ENCODE measurements around the gene VWF.

The VWF gene

GRCh38 chr12:5947006-5947405, 177.5 kb downstream of the VWF start:
- DNase-seq (ENCODE audit: low spot score) = no peak

DNA sequence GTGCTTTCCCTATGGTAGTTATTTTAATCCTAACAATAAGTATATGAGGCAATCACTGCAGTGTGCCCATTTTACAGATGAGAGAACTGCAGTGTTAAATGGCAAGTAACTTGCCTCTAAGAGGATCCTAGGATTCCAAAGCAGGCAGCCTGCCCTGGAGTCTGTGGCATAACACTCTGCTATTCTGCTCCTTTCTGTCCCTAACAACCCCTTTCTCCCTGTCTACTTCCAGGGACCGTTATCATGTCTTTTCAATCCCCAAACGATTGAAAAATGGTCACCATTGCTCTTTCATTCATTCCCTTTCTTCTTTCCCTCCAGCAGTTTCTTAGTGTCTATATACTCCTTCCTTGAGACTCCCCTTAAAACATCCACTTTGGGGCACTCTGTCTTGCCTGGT, 178.1 kb downstream of the VWF start:
- no peak for DNase-seq (ENCODE audit: low spot score)

DNA sequence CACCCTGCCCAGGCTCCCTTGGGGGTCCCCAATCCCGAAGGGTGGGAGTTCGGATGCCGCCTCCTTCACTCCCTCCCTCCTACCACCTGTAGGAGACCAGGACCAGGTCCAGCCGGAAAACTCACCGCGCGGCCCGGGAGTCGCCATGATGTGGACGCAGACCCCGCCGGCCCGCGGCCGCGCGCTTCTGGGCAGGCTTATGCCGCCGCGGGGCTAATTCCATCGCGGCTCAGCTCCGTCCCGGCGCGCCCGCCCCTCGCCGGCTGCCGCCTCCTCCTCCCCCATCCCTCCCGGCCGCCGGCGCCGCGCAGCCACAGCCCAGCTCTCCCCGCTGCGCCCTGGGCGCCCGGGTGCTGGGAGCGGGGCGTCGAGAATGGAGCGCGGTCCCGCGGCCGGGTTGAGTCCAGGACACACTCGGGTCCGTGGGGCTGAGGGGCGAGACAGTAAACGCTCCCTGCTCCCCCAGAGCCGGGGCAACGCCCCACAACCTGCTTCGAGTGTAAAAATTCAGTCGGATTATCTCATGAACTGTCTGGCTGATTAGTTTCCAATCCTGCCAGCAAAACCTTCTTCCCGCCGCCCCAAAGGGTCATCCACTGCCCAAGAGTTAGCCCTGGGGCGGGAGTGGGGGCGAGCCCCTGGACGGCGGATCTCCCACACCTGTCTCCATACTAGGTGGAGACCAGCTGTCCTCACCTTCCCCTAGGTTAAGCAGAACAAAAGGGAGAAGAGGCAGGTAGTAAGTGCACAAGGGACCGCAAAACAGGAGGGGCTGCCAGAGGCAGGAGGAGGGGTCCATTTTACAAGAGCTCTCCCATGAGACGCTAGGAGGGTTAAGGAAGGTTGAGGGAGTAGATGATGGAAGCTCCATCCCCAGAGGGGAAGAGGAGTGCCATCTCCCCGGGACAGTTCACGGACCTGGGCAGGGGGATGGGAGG, 179.1 kb downstream of the VWF start, which contains the start of gene ANO2:
Gene ANO2, minus strand, starts transcription at position 189 of the 938 bp plus-strand sequence. Its CDS starts 42 bp downstream, at position 147.
- DNase-seq (ENCODE audit: low spot score) = no peak

DNA sequence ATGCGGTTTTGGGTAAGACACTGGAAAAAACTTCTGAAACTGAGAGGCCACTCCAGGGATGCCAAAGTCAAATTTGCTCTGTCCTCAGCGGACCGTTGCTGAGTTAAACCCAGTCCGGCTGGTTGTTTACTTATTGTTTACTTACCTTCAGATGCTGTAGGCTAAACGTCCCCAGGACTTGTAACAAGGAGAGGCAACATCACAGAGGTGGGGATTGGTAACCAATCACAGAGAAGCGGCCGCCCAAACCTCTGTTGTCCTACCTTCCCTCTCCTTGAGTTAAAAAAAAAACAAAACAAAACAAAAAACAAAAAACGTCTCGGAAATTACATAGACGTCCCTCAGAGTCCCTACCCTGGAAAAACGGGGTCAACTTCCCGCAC, 179.8 kb downstream of the VWF start:
- DNase-seq (ENCODE audit: low spot score) = no peak

- DNase-seq (ENCODE audit: low spot score) = no peak
These were observed 180.4 kb downstream of the VWF start for GRCh38 chr12:5944053-5944452.

DNA sequence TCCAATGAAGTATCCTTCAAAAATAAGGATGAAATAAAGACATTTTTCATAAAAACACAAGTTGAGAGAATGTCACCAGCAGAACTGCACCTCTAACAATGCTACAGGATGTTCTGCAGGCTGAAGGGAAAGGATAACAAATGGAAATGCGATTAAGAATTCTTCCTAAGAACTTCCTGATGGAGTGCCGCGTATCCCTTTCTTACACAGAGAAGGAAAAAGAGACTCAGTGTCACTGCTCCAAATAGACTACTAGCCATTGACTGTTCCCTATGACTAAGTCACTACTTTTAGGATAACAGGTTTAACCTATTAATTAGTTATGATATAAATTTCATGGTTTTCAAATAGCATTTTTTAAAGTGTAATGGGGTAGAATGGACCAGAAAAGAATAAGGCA, 182.6 kb downstream of the VWF start:
- no peak for DNase-seq (ENCODE audit: low spot score)

- DNase-seq (ENCODE audit: low spot score) = no peak
These were observed 196.5 kb downstream of the VWF start for GRCh38 chr12:5927732-5928516.

- no peak for DNase-seq (ENCODE audit: low spot score)
These were observed 198.8 kb downstream of the VWF start for GRCh38 chr12:5925646-5926045.

DNA sequence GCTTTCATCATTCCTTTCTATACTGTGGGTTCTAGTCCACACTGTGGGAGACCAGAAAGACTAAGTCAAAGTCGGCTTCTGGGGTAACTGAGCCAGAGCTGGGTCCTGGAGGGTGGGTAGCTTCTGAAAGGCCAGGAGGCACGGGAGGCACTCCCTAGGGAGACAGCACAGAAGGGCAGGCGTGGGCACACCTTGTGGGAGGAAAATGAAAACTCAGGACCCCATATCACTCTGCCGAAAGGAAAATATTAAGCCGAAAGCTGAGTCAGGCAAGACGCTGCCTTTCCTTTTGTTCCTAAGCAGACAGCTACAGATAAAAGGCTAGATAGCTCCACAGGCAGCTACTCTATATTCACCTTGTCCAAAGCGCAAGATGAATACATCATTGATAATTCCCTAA, 200.1 kb downstream of the VWF start:
- DNase-seq (ENCODE audit: low spot score) = no peak

GRCh38 chr12:5923751-5924150, 200.7 kb downstream of the VWF start:
- DNase-seq (ENCODE audit: low spot score) = no peak

DNA sequence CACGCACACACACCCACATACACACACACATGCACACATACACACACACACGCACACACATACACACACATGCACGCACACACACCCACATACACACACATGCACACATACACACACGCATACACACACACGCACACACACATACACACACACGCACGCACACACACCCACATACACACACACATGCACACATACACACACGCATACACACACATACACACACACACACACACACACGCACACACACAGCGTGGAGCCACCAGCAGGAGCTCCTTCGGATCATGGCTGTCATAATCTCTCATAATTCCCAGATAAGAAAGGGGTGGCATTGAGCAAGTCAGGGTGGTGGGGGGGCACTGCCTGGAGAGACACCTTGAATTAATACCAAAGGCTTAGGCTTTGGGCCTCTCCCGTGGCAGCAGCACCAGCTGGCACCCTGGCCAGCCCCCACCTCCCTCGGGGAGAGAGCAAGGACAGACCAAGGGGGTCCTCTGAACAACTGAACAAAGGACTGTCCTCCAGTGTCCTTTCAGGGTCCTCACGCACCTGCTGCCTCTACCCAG, 201.3 kb downstream of the VWF start:
- no peak for DNase-seq (ENCODE audit: low spot score)

DNA sequence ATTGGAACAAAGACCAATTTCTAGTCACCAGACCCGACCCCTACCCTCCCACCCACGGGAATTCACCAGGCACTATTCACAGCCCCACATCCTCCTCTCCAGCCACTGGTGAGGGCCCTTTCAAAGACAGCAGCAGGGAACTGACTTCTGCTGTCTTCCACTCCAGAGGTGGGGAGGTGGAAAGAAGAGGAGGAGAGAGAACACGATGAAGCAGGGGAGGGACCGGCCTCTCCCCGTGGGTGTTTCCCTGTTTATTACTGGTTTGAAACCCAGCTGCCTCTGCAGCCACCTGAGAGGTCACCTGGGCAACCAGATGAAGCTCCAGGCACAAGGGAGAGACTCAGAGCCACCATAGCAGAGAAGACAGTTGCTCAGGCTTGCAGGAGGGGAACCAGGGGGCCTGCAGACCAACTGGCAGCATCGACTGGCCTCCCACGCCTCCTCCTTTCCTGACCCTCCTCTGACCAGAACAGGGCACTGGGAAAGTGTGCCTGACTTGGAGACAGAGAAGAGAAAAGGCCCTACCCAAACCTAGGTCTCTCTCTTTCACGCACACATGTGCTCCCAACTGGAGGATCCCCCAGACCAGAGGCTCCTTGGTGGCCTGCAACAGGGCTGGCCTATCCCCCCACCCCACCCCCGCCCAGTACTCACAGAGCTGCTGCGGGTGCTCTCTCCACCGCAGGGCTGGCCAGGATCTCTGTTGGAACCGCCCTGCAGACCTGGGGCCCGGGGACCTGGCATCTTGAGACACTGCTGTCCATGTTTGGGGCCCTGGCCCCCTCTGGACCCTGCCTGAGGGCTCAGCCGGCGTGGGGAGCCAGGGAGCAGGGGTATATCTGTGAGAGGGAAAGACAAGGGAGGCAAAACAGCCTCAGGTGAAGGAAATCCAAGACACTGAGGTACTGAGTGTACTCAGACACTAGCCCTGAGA, 202.2 kb downstream of the VWF start:
- DNase-seq (ENCODE audit: low spot score) = no peak

DNA sequence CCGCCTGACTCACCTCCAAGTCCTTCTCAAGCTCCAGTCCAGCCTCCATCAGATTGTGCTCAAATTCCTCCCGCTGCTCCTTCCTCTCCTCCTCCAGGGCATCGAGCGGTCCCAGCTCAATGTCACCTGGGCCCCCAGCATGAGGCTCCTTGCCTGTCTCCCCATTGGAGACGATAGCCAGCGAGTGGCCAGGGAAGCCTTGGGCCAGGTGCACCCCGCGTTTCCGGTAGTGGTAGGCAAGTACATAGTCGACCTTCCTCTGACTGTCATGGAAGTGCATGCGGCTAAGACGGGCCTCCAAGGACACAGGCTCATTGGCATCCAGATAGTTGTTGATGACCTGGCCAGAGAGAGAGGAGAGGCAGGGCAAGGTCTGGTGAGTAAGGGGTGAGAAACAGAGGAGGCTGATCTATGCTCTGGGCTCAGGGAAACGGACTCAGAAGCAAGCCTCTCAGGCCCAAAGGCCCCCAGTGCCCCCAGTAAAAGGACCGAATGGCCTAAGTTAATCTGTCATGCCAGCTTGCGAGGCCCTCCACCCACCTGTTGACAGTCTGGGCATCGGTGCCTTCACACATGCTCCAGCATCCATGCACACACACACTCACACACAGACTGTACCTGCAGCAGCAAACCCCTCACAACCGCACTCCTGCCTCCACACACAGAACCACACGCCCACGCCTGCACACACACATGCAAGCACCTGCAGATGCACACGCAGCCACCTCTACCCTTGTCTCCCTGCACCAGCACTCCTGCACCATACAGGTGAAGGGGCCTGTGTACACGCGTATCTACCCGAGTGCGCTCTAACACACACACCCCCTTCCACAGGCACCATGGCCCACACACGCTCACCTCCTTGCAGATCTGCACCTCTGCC, 203.2 kb downstream of the VWF start:
- no peak for DNase-seq (ENCODE audit: low spot score)

DNA sequence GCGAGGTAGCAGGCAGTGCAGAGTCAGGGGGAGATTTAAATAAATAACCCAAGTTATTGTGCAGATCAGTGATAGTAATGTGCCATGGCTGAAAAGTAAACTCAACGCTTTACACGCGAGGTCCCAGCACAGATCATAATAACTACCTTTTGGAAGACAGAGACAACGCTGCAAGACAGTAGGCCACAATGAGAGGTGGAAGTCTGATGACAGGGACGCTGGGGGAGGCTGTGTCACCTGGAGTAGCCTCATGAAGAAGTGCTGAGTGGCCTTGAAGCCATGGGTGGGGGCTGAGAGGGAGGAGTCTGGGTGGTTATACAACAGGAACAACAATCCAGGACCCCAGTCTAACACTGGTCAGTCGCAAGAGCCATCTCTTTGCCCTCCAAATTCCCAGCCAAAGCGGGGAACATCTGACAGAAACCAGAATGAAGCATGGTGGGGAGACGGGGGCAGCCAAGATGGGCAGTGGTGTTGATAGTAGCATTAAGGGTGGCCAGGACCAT, 207.6 kb downstream of the VWF start:
- no peak for DNase-seq (ENCODE audit: low spot score)

GRCh38 chr12:5915511-5915910, 209.0 kb downstream of the VWF start:
- DNase-seq (ENCODE audit: low spot score) = no peak

- no peak for DNase-seq (ENCODE audit: low spot score)
These were observed 209.9 kb downstream of the VWF start for GRCh38 chr12:5914387-5915149.

DNA sequence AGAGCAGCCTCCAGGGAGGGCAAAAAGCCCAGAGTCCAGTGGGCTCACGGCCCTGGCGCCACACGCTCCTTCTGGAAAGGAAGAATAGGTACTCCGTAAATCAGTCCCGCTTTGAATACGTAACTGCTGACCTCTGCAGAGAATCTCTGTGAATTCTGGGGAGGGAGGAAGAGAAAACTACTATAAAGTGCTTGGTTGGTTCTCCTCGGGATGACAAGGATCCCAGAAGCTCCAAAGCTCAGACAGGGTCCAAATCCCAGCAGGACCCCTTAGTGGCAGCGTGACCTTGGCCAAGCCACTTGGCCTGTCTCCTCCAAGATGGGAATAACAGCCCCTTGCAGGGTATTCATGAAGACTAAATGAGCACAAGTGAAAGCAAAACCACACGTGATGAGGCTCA, 211.1 kb downstream of the VWF start:
- DNase-seq (ENCODE audit: low spot score) = no peak

- no peak for DNase-seq (ENCODE audit: low spot score)
These were observed 211.8 kb downstream of the VWF start for GRCh38 chr12:5912437-5913334.

DNA sequence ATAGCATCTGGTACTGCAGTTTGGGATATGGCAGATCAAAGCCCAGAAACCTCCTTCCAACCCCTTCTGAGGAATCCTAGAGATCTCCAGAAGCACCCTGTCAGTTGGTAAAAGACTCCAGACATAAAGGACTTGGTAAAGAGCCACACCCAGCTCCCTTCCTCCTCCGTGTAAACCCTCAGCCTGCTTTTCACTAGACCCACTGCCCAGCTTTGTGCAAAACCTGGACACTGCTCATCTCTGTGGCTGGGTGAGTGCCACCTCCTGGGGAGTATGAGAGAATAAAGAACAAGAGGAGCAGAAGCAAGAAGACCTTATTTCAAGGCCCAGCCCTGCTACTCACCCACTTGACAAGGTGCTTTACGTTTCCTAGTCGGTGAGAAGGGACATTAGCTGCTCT, 212.5 kb downstream of the VWF start:
- no peak for DNase-seq (ENCODE audit: low spot score)
